ENCODE results near the gene NFYC.

Gene NFYC

GRCh38 chr1:40653851-40654537 is 37.5 kb upstream of the NFYC start:
- Histone ChIP-seq H3K27me3 (ENCODE audit: insufficient read depth, low read length) (peaks cover 63% of the 10 kb centered on the region), H2AFZ (ENCODE audit: low read length, unreplicated experiment) (no peak overlapping the region), H3K27ac (ENCODE audit: low read depth, low read length) (no peak overlapping the region), H3K79me2 (ENCODE audit: control insufficient read depth, insufficient read depth, low read length, unreplicated experiment) (no peaks in the 10 kb centered on the region), H3K4me3 (ENCODE audit: low read depth, low read length) (no peak overlapping the region), H3K4me1 (ENCODE audit: control insufficient read depth, insufficient read depth, low read length, unreplicated experiment) (peaks cover 6% of the 10 kb centered on the region), H3K36me3 (ENCODE audit: insufficient read depth, low read length) (no peaks in the 10 kb centered on the region)

GRCh38 chr1:40657046-40657445 is 34.5 kb upstream of the NFYC start:
- Histone ChIP-seq H2AFZ (ENCODE audit: low read length, unreplicated experiment) (no peak overlapping the region), H3K4me3 (ENCODE audit: low read depth, low read length) (no peak overlapping the region), H3K36me3 (ENCODE audit: insufficient read depth, low read length) (no peaks in the 10 kb centered on the region), H3K4me1 (ENCODE audit: control insufficient read depth, insufficient read depth, low read length, unreplicated experiment) (no peaks in the 10 kb centered on the region), H3K27ac (ENCODE audit: low read depth, low read length) (no peak overlapping the region), H3K27me3 (ENCODE audit: insufficient read depth, low read length) (peaks cover 60% of the 10 kb centered on the region), H3K79me2 (ENCODE audit: control insufficient read depth, insufficient read depth, low read length, unreplicated experiment) (no peaks in the 10 kb centered on the region)

GRCh38 chr1:40658751-40659648 is 32.5 kb upstream of the NFYC start:
- no peak overlapping the region for H3K4me3 ChIP-seq (ENCODE audit: low read depth, low read length)
- no peak overlapping the region for H2AFZ ChIP-seq (ENCODE audit: low read length, unreplicated experiment)
- H3K27ac ChIP-seq (ENCODE audit: low read depth, low read length): no peak overlapping the region
- peaks cover 7% of the 10 kb centered on the region for H3K4me1 ChIP-seq (ENCODE audit: control insufficient read depth, insufficient read depth, low read length, unreplicated experiment)
- peaks cover 42% of the 10 kb centered on the region for H3K27me3 ChIP-seq (ENCODE audit: insufficient read depth, low read length)
- H3K36me3 ChIP-seq (ENCODE audit: insufficient read depth, low read length): no peaks in the 10 kb centered on the region
- no peaks in the 10 kb centered on the region for H3K79me2 ChIP-seq (ENCODE audit: control insufficient read depth, insufficient read depth, low read length, unreplicated experiment)

- H3K4me3 ChIP-seq (ENCODE audit: low read depth, low read length): no peak overlapping the region
- H3K4me1 ChIP-seq (ENCODE audit: control insufficient read depth, insufficient read depth, low read length, unreplicated experiment): peaks cover 7% of the 10 kb centered on the region
- H2AFZ ChIP-seq (ENCODE audit: low read length, unreplicated experiment): no peak overlapping the region
- no peak overlapping the region for H3K27ac ChIP-seq (ENCODE audit: low read depth, low read length)
- H3K36me3 ChIP-seq (ENCODE audit: insufficient read depth, low read length): no peaks in the 10 kb centered on the region
- H3K27me3 ChIP-seq (ENCODE audit: insufficient read depth, low read length): peaks cover 42% of the 10 kb centered on the region
- no peaks in the 10 kb centered on the region for H3K79me2 ChIP-seq (ENCODE audit: control insufficient read depth, insufficient read depth, low read length, unreplicated experiment)
Measured at GRCh38 chr1:40659649-40659947, 31.9 kb upstream of the NFYC start.

GRCh38 chr1:40661678-40662077 is 29.8 kb upstream of the NFYC start:
- Histone ChIP-seq H3K36me3 (ENCODE audit: insufficient read depth, low read length) (no peaks in the 10 kb centered on the region), H3K27me3 (ENCODE audit: insufficient read depth, low read length) (peaks cover 39% of the 10 kb centered on the region), H3K4me3 (ENCODE audit: low read depth, low read length) (no peak overlapping the region), H3K27ac (ENCODE audit: low read depth, low read length) (no peak overlapping the region), H3K4me1 (ENCODE audit: control insufficient read depth, insufficient read depth, low read length, unreplicated experiment) (peaks cover 11% of the 10 kb centered on the region), H3K79me2 (ENCODE audit: control insufficient read depth, insufficient read depth, low read length, unreplicated experiment) (no peaks in the 10 kb centered on the region), H2AFZ (ENCODE audit: low read length, unreplicated experiment) (no peak overlapping the region)

- Histone ChIP-seq H3K36me3 (ENCODE audit: insufficient read depth, low read length) (no peaks in the 10 kb centered on the region), H3K4me3 (ENCODE audit: low read depth, low read length) (no peak overlapping the region), H3K27me3 (ENCODE audit: insufficient read depth, low read length) (peaks cover 34% of the 10 kb centered on the region), H3K4me1 (ENCODE audit: control insufficient read depth, insufficient read depth, low read length, unreplicated experiment) (peaks cover 11% of the 10 kb centered on the region), H3K27ac (ENCODE audit: low read depth, low read length) (no peak overlapping the region), H3K79me2 (ENCODE audit: control insufficient read depth, insufficient read depth, low read length, unreplicated experiment) (no peaks in the 10 kb centered on the region), H2AFZ (ENCODE audit: low read length, unreplicated experiment) (no peak overlapping the region)
Measured at GRCh38 chr1:40662151-40662550, 29.4 kb upstream of the NFYC start.

- Histone ChIP-seq H3K36me3 (ENCODE audit: insufficient read depth, low read length) (no peaks in the 10 kb centered on the region), H3K27ac (ENCODE audit: low read depth, low read length) (no peak overlapping the region), H3K27me3 (ENCODE audit: insufficient read depth, low read length) (peaks cover 34% of the 10 kb centered on the region), H3K79me2 (ENCODE audit: control insufficient read depth, insufficient read depth, low read length, unreplicated experiment) (no peaks in the 10 kb centered on the region), H2AFZ (ENCODE audit: low read length, unreplicated experiment) (no peak overlapping the region), H3K4me3 (ENCODE audit: low read depth, low read length) (no peak overlapping the region), H3K4me1 (ENCODE audit: control insufficient read depth, insufficient read depth, low read length, unreplicated experiment) (peaks cover 11% of the 10 kb centered on the region)
Measured at GRCh38 chr1:40662864-40663263, 28.6 kb upstream of the NFYC start.

- no peak overlapping the region for H3K4me3 ChIP-seq (ENCODE audit: low read depth, low read length)
- H3K4me1 ChIP-seq (ENCODE audit: control insufficient read depth, insufficient read depth, low read length, unreplicated experiment): peaks cover 11% of the 10 kb centered on the region
- H3K27me3 ChIP-seq (ENCODE audit: insufficient read depth, low read length): peaks cover 27% of the 10 kb centered on the region
- H3K27ac ChIP-seq (ENCODE audit: low read depth, low read length): no peak overlapping the region
- no peak overlapping the region for H2AFZ ChIP-seq (ENCODE audit: low read length, unreplicated experiment)
- H3K36me3 ChIP-seq (ENCODE audit: insufficient read depth, low read length): no peaks in the 10 kb centered on the region
- no peaks in the 10 kb centered on the region for H3K79me2 ChIP-seq (ENCODE audit: control insufficient read depth, insufficient read depth, low read length, unreplicated experiment)
Measured at GRCh38 chr1:40663324-40664166, 28.0 kb upstream of the NFYC start.

- Histone ChIP-seq H3K27me3 (ENCODE audit: insufficient read depth, low read length) (peaks cover 21% of the 10 kb centered on the region), H3K36me3 (ENCODE audit: insufficient read depth, low read length) (no peaks in the 10 kb centered on the region), H3K4me1 (ENCODE audit: control insufficient read depth, insufficient read depth, low read length, unreplicated experiment) (peaks cover 11% of the 10 kb centered on the region), H3K27ac (ENCODE audit: low read depth, low read length) (no peak overlapping the region), H3K4me3 (ENCODE audit: low read depth, low read length) (no peak overlapping the region), H2AFZ (ENCODE audit: low read length, unreplicated experiment) (no peak overlapping the region), H3K79me2 (ENCODE audit: control insufficient read depth, insufficient read depth, low read length, unreplicated experiment) (no peaks in the 10 kb centered on the region)
Measured at GRCh38 chr1:40664167-40664537, 27.4 kb upstream of the NFYC start.

GRCh38 chr1:40664791-40665190 is 26.7 kb upstream of the NFYC start:
- Histone ChIP-seq H3K36me3 (ENCODE audit: insufficient read depth, low read length) (no peaks in the 10 kb centered on the region), H3K79me2 (ENCODE audit: control insufficient read depth, insufficient read depth, low read length, unreplicated experiment) (no peaks in the 10 kb centered on the region), H3K27ac (ENCODE audit: low read depth, low read length) (no peak overlapping the region), H3K4me1 (ENCODE audit: control insufficient read depth, insufficient read depth, low read length, unreplicated experiment) (peaks cover 11% of the 10 kb centered on the region), H2AFZ (ENCODE audit: low read length, unreplicated experiment) (no peak overlapping the region), H3K4me3 (ENCODE audit: low read depth, low read length) (peak overlapping the region; percentile 79), H3K27me3 (ENCODE audit: insufficient read depth, low read length) (peaks cover 20% of the 10 kb centered on the region)

Measured in ACC112 (cell line).